ENCODE data around the gene PSMD3.
"Not testable (repeated sequence)": the region's sequence is repeated elsewhere in the genome, so short reads cannot be mapped to it uniquely, and the experiment has no call there.

PSMD3 gene

GRCh38 chr17:39980351-39981206 is at the start of gene PSMD3:
TSS of gene PSMD3 (plus strand) at chr17:39980807. CDS start at chr17:39980971, 164 bp downstream.
- DNase-seq (ENCODE audit: low spot score): peak; percentile 95

GRCh38 chr17:39933912-39934311 is 46.7 kb upstream of the PSMD3 start:
- no peak for DNase-seq (ENCODE audit: low spot score)

GRCh38 chr17:39934324-39934723 is 46.3 kb upstream of the PSMD3 start:
- no peak for DNase-seq (ENCODE audit: low spot score)

- no peak for DNase-seq (ENCODE audit: low spot score)
Measured at GRCh38 chr17:39935909-39936308, 44.7 kb upstream of the PSMD3 start.

- DNase-seq (ENCODE audit: low spot score): no peak
Measured at GRCh38 chr17:39937447-39937846, 43.2 kb upstream of the PSMD3 start.

GRCh38 chr17:39938140-39938869 is 42.3 kb upstream of the PSMD3 start:
- DNase-seq (ENCODE audit: low spot score): no peak

- DNase-seq (ENCODE audit: low spot score): no peak
Measured at GRCh38 chr17:39939106-39939505, 41.5 kb upstream of the PSMD3 start.

GRCh38 chr17:39939588-39940419 is 40.8 kb upstream of the PSMD3 start:
- no peak for DNase-seq (ENCODE audit: low spot score)

GRCh38 chr17:39943702-39944392 is 36.8 kb upstream of the PSMD3 start:
- DNase-seq (ENCODE audit: low spot score): no peak

- DNase-seq (ENCODE audit: low spot score): no peak
Measured at GRCh38 chr17:39944393-39944711, 36.3 kb upstream of the PSMD3 start.

- no peak for DNase-seq (ENCODE audit: low spot score)
Measured at GRCh38 chr17:39946551-39947330, 33.9 kb upstream of the PSMD3 start.

GRCh38 chr17:39948489-39948828 is 32.1 kb upstream of the PSMD3 start:
- not testable (repeated sequence) for DNase-seq (ENCODE audit: low spot score)

- DNase-seq (ENCODE audit: low spot score): no peak
Measured at GRCh38 chr17:39949028-39949427, 31.6 kb upstream of the PSMD3 start.

- DNase-seq (ENCODE audit: low spot score): no peak
Measured at GRCh38 chr17:39950871-39951348, 29.7 kb upstream of the PSMD3 start.

GRCh38 chr17:39951924-39952679 is 28.5 kb upstream of the PSMD3 start:
- DNase-seq (ENCODE audit: low spot score): no peak

GRCh38 chr17:39952680-39953470 is 27.7 kb upstream of the PSMD3 start:
- peak; percentile 94 for DNase-seq (ENCODE audit: low spot score)

- DNase-seq (ENCODE audit: low spot score): no peak
Measured at GRCh38 chr17:39953471-39953888, 27.1 kb upstream of the PSMD3 start.

GRCh38 chr17:39954876-39955275 is 25.7 kb upstream of the PSMD3 start:
- no peak for DNase-seq (ENCODE audit: low spot score)

GRCh38 chr17:39955726-39956225 is 24.8 kb upstream of the PSMD3 start:
- no peak for DNase-seq (ENCODE audit: low spot score)

Data from iPS-NIHi11 (cell line).